SK-N-SH (cell line): Measurements from ENCODE around the gene LPCAT1.

Source experiments
- CTCF ChIP-seq: fragments of 200-600 bp; sonication (generic); IDR thresholded peaks from 2 replicates; pipeline ENCODE4 v1.6.1; 2017; ENCODE audit warnings: antibody characterized with exemption, mild to moderate bottlenecking, moderate library complexity
- EP300 ChIP-seq, 2 experiments: IDR thresholded peaks; 2 replicates each; pipeline versions ENCODE4 v1.4.0 to v1.6.1; 2012; ENCODE audit warnings: borderline replicate concordance in 1 of 2, low read depth in 1 of 2, low read length in 1 of 2
- FOXM1 ChIP-seq: IDR thresholded peaks from 2 replicates; pipeline ENCODE4 v1.4.0; 2012; ENCODE audit warnings: low read depth, mild to moderate bottlenecking
- JUND ChIP-seq: IDR thresholded peaks from 2 replicates; pipeline ENCODE4 v1.4.0; 2012
- MXI1 ChIP-seq: IDR thresholded peaks from 2 replicates; pipeline ENCODE4 v1.6.1; 2012; ENCODE audit warnings: mild to moderate bottlenecking, low read depth, low read length, improper control_type of control experiment
- REST ChIP-seq: IDR thresholded peaks from 2 replicates; pipeline ENCODE4 v1.6.1; 2012; ENCODE audit warnings: mild to moderate bottlenecking, low read depth, low read length, moderate library complexity
- SIN3A ChIP-seq: IDR thresholded peaks from 2 replicates; pipeline ENCODE4 v1.6.1; 2012; ENCODE audit warnings: low read depth, mild to moderate bottlenecking, low read length, moderate library complexity, borderline replicate concordance
- SMC3 ChIP-seq: IDR thresholded peaks from 2 replicates; pipeline ENCODE4 v1.6.1; 2012; ENCODE audit warnings: low read depth, low read length, improper control_type of control experiment
- TEAD4 ChIP-seq: IDR thresholded peaks from 2 replicates; pipeline ENCODE4 v1.4.0; 2012; ENCODE audit warnings: mild to moderate bottlenecking, borderline replicate concordance; ENCODE audit not compliant: insufficient read depth
- YY1 ChIP-seq: IDR thresholded peaks from 2 replicates; pipeline ENCODE4 v1.4.0; 2012; ENCODE audit warnings: low read depth, mild to moderate bottlenecking

GRCh38 chr5:1564824-1565736, 41.3 kb upstream of the LPCAT1 start:
- no peak for TF ChIP-seq MXI1
- no peak for TF ChIP-seq REST
- no peak for TF ChIP-seq CTCF
- no peak for TF ChIP-seq JUND
- no peak for TF ChIP-seq TEAD4
- TF ChIP-seq EP300 (IDR thresholded peaks at IDR 0.05; ENCODE audit: borderline replicate concordance in 1 of 2, low read depth in 1 of 2, low read length in 1 of 2), result no peak
- no peak for TF ChIP-seq FOXM1
- TF ChIP-seq YY1, result no peak
- no peak for TF ChIP-seq SIN3A
- TF ChIP-seq SMC3, result no peak
